Neural cell (in vitro differentiated cells): ENCODE results near the gene SNTG2. TPM values are rescaled to one million over a fixed set of nuclear protein-coding genes. Genes with fewer than 3 reads are reported as not detected.

Experiments
- H2AFZ ChIP-seq: fragments of 200-600, 300-800 bp; sonication (generic), shearing (Covaris generic); 2 replicates; pipeline ENCODE4 v1.6.0; 2014; ENCODE audit warnings: low read depth, mild to moderate bottlenecking, antibody characterized with exemption, low read length, moderate library complexity
- H3F3A ChIP-seq: fragments of 200-600 bp; shearing (Covaris generic); 2 replicates; pipeline ENCODE4 v1.6.1; 2016; ENCODE audit warnings: mild to moderate bottlenecking, moderate library complexity, mixed read lengths, antibody characterized with exemption, low read length; ENCODE audit not compliant: insufficient read depth, poor library complexity, severe bottlenecking
- H3K27ac ChIP-seq: fragments of 200-600, 300-800 bp; sonication (generic), shearing (Covaris generic); 2 replicates; pipeline ENCODE4 v1.5.1; 2014; ENCODE audit warnings: mild to moderate bottlenecking, low read length, moderate library complexity
- H3K27me3 ChIP-seq: fragments of 300-800, 200-600 bp; sonication (generic), shearing (Covaris generic); 2 replicates; pipeline ENCODE4 v1.6.0; 2014; ENCODE audit warnings: mild to moderate bottlenecking, low read depth, low read length, moderate library complexity; ENCODE audit not compliant: insufficient read depth
- H3K36me3 ChIP-seq: fragments of 300-800, 200-600 bp; sonication (generic), shearing (Covaris generic); 2 replicates; pipeline ENCODE4 v1.5.1; 2014; ENCODE audit warnings: mild to moderate bottlenecking, antibody characterized with exemption, low read length, moderate library complexity; ENCODE audit not compliant: insufficient read depth
- H3K4me2 ChIP-seq: fragments of 300-800, 200-600 bp; sonication (generic), shearing (Covaris generic); 2 replicates; pipeline ENCODE4 v1.6.0; 2014; ENCODE audit warnings: mild to moderate bottlenecking, low read length
- H3K4me3 ChIP-seq: fragments of 300-800, 200-600 bp; sonication (generic), shearing (Covaris generic); 2 replicates; pipeline ENCODE4 v1.5.1; 2014; ENCODE audit warnings: mild to moderate bottlenecking, low read length, moderate library complexity
- H3K79me2 ChIP-seq: fragments of 200-600 bp; shearing (Covaris generic); replicated peaks from 2 replicates; pipeline ENCODE4 v1.6.0; 2014; ENCODE audit warnings: mild to moderate bottlenecking, low read length, moderate library complexity; ENCODE audit not compliant: insufficient read depth
- H3K9ac ChIP-seq: fragments of 300-800, 200-600 bp; sonication (generic), shearing (Covaris generic); 2 replicates; pipeline ENCODE4 v1.6.1; 2016; ENCODE audit warnings: mild to moderate bottlenecking, low read length, mixed read lengths
- H3K9me2 ChIP-seq: fragments of 200-600 bp; shearing (Covaris generic); 2 replicates; pipeline ENCODE4 v1.6.1; 2016; ENCODE audit warnings: mild to moderate bottlenecking, low read length, mixed read lengths; ENCODE audit not compliant: insufficient read depth
- H3K9me3 ChIP-seq: fragments of 200-600, 300-800 bp; sonication (generic), shearing (Covaris generic); 2 replicates; pipeline ENCODE4 v1.6.1; 2016; ENCODE audit warnings: mild to moderate bottlenecking, mixed run types, low read length, moderate library complexity, mixed read lengths
- H4K20me1 ChIP-seq: fragments of 200-600 bp; shearing (Covaris generic); 2 replicates; pipeline ENCODE4 v1.6.1; 2016; ENCODE audit warnings: mild to moderate bottlenecking, mixed run types; ENCODE audit not compliant: insufficient read depth
- CTCF ChIP-seq: fragments of 450-650 bp; IDR thresholded peaks from 2 replicates; pipeline ENCODE4 v1.5.1; 2014; ENCODE audit warnings: antibody characterized with exemption, mild to moderate bottlenecking, moderate library complexity; ENCODE audit not compliant: poor library complexity, severe bottlenecking
- EP300 ChIP-seq: fragments of 450-650 bp; conservative IDR thresholded peaks from 2 replicates; pipeline ENCODE4 v1.6.1; 2014; ENCODE audit warnings: antibody characterized with exemption, mild to moderate bottlenecking, moderate library complexity; ENCODE audit not compliant: poor library complexity, severe bottlenecking
- EZH2 ChIP-seq: fragments of 200-600, 300-800 bp; shearing (Covaris generic), sonication (generic); IDR thresholded peaks from 2 replicates; pipeline ENCODE4 v1.6.1; 2014; ENCODE audit warnings: antibody characterized with exemption, low read length, borderline replicate concordance, mild to moderate bottlenecking; ENCODE audit not compliant: insufficient read depth, poor library complexity, severe bottlenecking
- MXI1 ChIP-seq: fragments of 450-650 bp; conservative IDR thresholded peaks from 2 replicates; pipeline ENCODE4 v1.6.1; 2014; ENCODE audit warnings: antibody characterized with exemption, mild to moderate bottlenecking; ENCODE audit not compliant: poor library complexity, severe bottlenecking
- POLR2AphosphoS5 ChIP-seq: IDR thresholded peaks from 2 replicates; pipeline ENCODE4 v1.6.1; 2012
- RAD21 ChIP-seq: fragments of 450-650 bp; conservative IDR thresholded peaks from 2 replicates; pipeline ENCODE4 v1.6.1; 2014; ENCODE audit warnings: antibody characterized with exemption, mild to moderate bottlenecking, moderate library complexity
- REST ChIP-seq: IDR thresholded peaks from 2 replicates; pipeline ENCODE4 v1.6.1; 2012; ENCODE audit warnings: borderline replicate concordance
- SMC3 ChIP-seq: fragments of 450-650 bp; conservative IDR thresholded peaks from 2 replicates; pipeline ENCODE4 v1.6.1; 2014; ENCODE audit warnings: antibody characterized with exemption, mild to moderate bottlenecking, moderate library complexity; ENCODE audit not compliant: poor library complexity
- TAF1 ChIP-seq: IDR thresholded peaks from 2 replicates; pipeline ENCODE4 v1.6.1; 2012; ENCODE audit warnings: low read depth
- polyA plus RNA-seq: library from polyadenylated mRNA; depleted of rRNA; stranded (reverse); fragments of >200 nt; gene quantifications from 2 replicates; pipeline ENCODE4 v1.2.3, GENCODE V29; 2014

SNTG2 gene
- polyA plus RNA-seq, 1 donor from 2014 or later = not detected

- no peaks in the 10 kb centered on the region for H3K9me3 ChIP-seq
- no peak overlapping the region for H2AFZ ChIP-seq
- H3K4me3 ChIP-seq = no peak overlapping the region
- no peak overlapping the region for H3K9ac ChIP-seq
- H4K20me1 ChIP-seq = no peaks in the 10 kb centered on the region
- H3K27me3 ChIP-seq = no peaks in the 10 kb centered on the region
- H3K79me2 ChIP-seq = no peaks in the 10 kb centered on the region
- H3F3A ChIP-seq = no peaks in the 10 kb centered on the region
- TF ChIP-seq MXI1 (no peak), REST (no peak), EZH2 (no peak), EP300 (no peak), SMC3 (no peak), TAF1 (no peak), RAD21 (no peak), POLR2AphosphoS5 (no peak), CTCF (no peak)
- H3K27ac ChIP-seq = no peak overlapping the region
- no peak overlapping the region for H3K4me2 ChIP-seq
- no peaks in the 10 kb centered on the region for H3K36me3 ChIP-seq
- no peaks in the 10 kb centered on the region for H3K9me2 ChIP-seq
Measured at GRCh38 chr2:975095-975494, 24.4 kb downstream of the SNTG2 start.

GRCh38 chr2:979069-979928 is 28.6 kb downstream of the SNTG2 start:
- no peaks in the 10 kb centered on the region for H3K79me2 ChIP-seq
- H3F3A ChIP-seq = no peaks in the 10 kb centered on the region
- no peaks in the 10 kb centered on the region for H3K9me2 ChIP-seq
- no peaks in the 10 kb centered on the region for H3K27me3 ChIP-seq
- H3K4me2 ChIP-seq = no peak overlapping the region
- H3K36me3 ChIP-seq = no peaks in the 10 kb centered on the region
- no peak overlapping the region for H3K4me3 ChIP-seq
- no peak overlapping the region for H3K27ac ChIP-seq
- no peaks in the 10 kb centered on the region for H4K20me1 ChIP-seq
- no peak overlapping the region for H2AFZ ChIP-seq
- H3K9ac ChIP-seq = no peak overlapping the region
- no peaks in the 10 kb centered on the region for H3K9me3 ChIP-seq
- no peak for TF ChIP-seq POLR2AphosphoS5
- TF ChIP-seq CTCF = no peak
- no peak for TF ChIP-seq RAD21
- TF ChIP-seq SMC3 = no peak
- TF ChIP-seq TAF1 = no peak
- TF ChIP-seq REST = no peak
- TF ChIP-seq EP300 = no peak
- no peak for TF ChIP-seq MXI1
- TF ChIP-seq EZH2 = no peak
